Endodermal cell (in vitro differentiated cells): Measurements from ENCODE around the gene RHEB. TPM values are rescaled to one million over a fixed set of nuclear protein-coding genes. Genes with fewer than 3 reads are reported as not detected.

Source experiments
- DNase-seq: peaks from one replicate; pipeline ENCODE4 v3.0.0-alpha.2; 2017
- H3K27ac ChIP-seq: 2 replicates; pipeline ENCODE4 v1.5.1; 2013; ENCODE audit warnings: mild to moderate bottlenecking, low read depth, low read length, moderate library complexity
- H3K27me3 ChIP-seq: 2 replicates; pipeline ENCODE4 v1.6.1; 2013; ENCODE audit warnings: mild to moderate bottlenecking, low read length, moderate library complexity; ENCODE audit not compliant: insufficient read depth, control insufficient read depth, poor library complexity, severe bottlenecking
- H3K36me3 ChIP-seq: 2 replicates; pipeline ENCODE4 v1.7.0; 2013; ENCODE audit warnings: mild to moderate bottlenecking, low read length, moderate library complexity; ENCODE audit not compliant: control insufficient read depth, insufficient read depth
- H3K4me1 ChIP-seq: one replicate; pipeline ENCODE4 v1.7.0; 2013; ENCODE audit warnings: low read length; ENCODE audit not compliant: control insufficient read depth, insufficient read depth
- H3K4me3 ChIP-seq: 2 replicates; pipeline ENCODE4 v1.5.1; 2013; ENCODE audit warnings: mild to moderate bottlenecking, low read length, moderate library complexity
- H3K9ac ChIP-seq: 2 replicates; pipeline ENCODE4 v1.6.1; 2013; ENCODE audit warnings: mild to moderate bottlenecking, low read length, moderate library complexity; ENCODE audit not compliant: poor library complexity, severe bottlenecking; ENCODE audit errors: extremely low read depth
- H3K9me3 ChIP-seq: 2 replicates; pipeline ENCODE4 v1.6.1; 2013; ENCODE audit warnings: mild to moderate bottlenecking, low read length, moderate library complexity; ENCODE audit not compliant: control insufficient read depth
- H3K27ac Mint-ChIP-seq: 2 replicates; pipeline ENCODE4 v1.8.0; 2020; ENCODE audit warnings: mixed read lengths
- H3K27me3 Mint-ChIP-seq: 2 replicates; pipeline ENCODE4 v1.8.0; 2021; ENCODE audit warnings: mild to moderate bottlenecking, mixed read lengths; ENCODE audit not compliant: insufficient read depth
- H3K36me3 Mint-ChIP-seq: 2 replicates; pipeline ENCODE4 v1.8.0; 2020; ENCODE audit warnings: low read depth, mixed read lengths
- H3K4me1 Mint-ChIP-seq: 2 replicates; pipeline ENCODE4 v1.8.0; 2020; ENCODE audit warnings: mixed read lengths
- H3K4me3 Mint-ChIP-seq: 2 replicates; pipeline ENCODE4 v1.8.0; 2020; ENCODE audit warnings: mild to moderate bottlenecking, moderate library complexity, mixed read lengths
- H3K9me3 Mint-ChIP-seq: 2 replicates; pipeline ENCODE4 v1.8.0; 2020; ENCODE audit warnings: mild to moderate bottlenecking, mixed read lengths
- CTCF ChIP-seq: fragments of 200-600 bp; sonication (generic); conservative IDR thresholded peaks from 2 replicates; pipeline ENCODE4 v1.5.0; 2021; ENCODE audit warnings: antibody characterized with exemption, mild to moderate bottlenecking
- WGBS, 2 experiments: methylation state at CpG; one replicate each; pipeline versions ENCODE4 v1.1.5 to v1.1.7; 2013; ENCODE audit warnings: missing lambda C conversion rate in 2 of 2, mixed read lengths in 1 of 2; ENCODE audit not compliant: insufficient coverage in 1 of 2, insufficient read length in 1 of 2; 5-methylcytosine and 5-hydroxymethylcytosine counted together
- total RNA-seq, 2 donors: library from RNA; stranded (reverse); fragmentation: NEBNext Ultra II Directional in 1 of 2; extraction: Animal tissue kit (Norgen Biotek cat#: 25700) in 1 of 2; gene quantifications; 2 replicates in 1 of 2; 3 replicates in 1 of 2; pipeline ENCODE4 v1.2.1, GENCODE V29; 2021

Gene RHEB
- total RNA-seq, 2 donors from 2014 or later, result 108 to 113 TPM

- H3K4me3 ChIP-seq, result no peak overlapping the region
- H3K4me3 Mint-ChIP-seq, result peak overlapping the region; percentile 58
- H3K4me1 ChIP-seq, result no peaks in the 10 kb centered on the region
- H3K4me1 Mint-ChIP-seq, result peaks cover 15% of the 10 kb centered on the region
- no peak overlapping the region for H3K27ac Mint-ChIP-seq
- peaks cover 5% of the 10 kb centered on the region for H3K9me3 ChIP-seq
- TF ChIP-seq CTCF, result no peak
- H3K27me3 Mint-ChIP-seq, result peaks cover 4% of the 10 kb centered on the region
- H3K36me3 ChIP-seq, result no peaks in the 10 kb centered on the region
- no peaks in the 10 kb centered on the region for H3K9me3 Mint-ChIP-seq
- 72 to 86% methylated on average over 4 to 9 of the region's 10 CpGs for WGBS, 2 experiments
- no peak for DNase-seq
- H3K36me3 Mint-ChIP-seq, result peaks cover 2% of the 10 kb centered on the region
- no peaks in the 10 kb centered on the region for H3K27me3 ChIP-seq
- no peak overlapping the region for H3K9ac ChIP-seq
- H3K27ac ChIP-seq, result no peak overlapping the region
These were observed 78.8 kb downstream of the RHEB start for GRCh38 chr7:151440799-151441445.

- peak; percentile 89 for DNase-seq
- peak; percentile 39 for TF ChIP-seq CTCF
- Histone ChIP-seq H3K9me3 (peaks cover 5% of the 10 kb centered on the region), H3K4me3 (peak within 1 kb of the TSS; percentile 75), H3K27ac (no peak within 1 kb of the TSS), H3K36me3 (no peaks in the 10 kb centered on the region), H3K9ac (no peak within 1 kb of the TSS), H3K4me1 (no peaks in the 10 kb centered on the region), H3K27me3 (no peaks in the 10 kb centered on the region)
- H3K4me1 Mint-ChIP-seq, result peaks cover 15% of the 10 kb centered on the region
- H3K27me3 Mint-ChIP-seq, result peaks cover 4% of the 10 kb centered on the region
- 15% methylated on average over 23 to 48 of the region's 51 CpGs for WGBS, 2 experiments
- no peak within 1 kb of the TSS for H3K27ac Mint-ChIP-seq
- H3K4me3 Mint-ChIP-seq, result peak within 1 kb of the TSS; percentile 58
- H3K36me3 Mint-ChIP-seq, result peaks cover 2% of the 10 kb centered on the region
- H3K9me3 Mint-ChIP-seq, result no peaks in the 10 kb centered on the region
These were observed 79.6 kb downstream of the RHEB start, which contains the start of gene CRYGN for GRCh38 chr7:151439855-151440798. Gene CRYGN (minus strand): TSS chr7:151440141. CDS start chr7:151439917, 224 bp downstream.

- DNase-seq, result no peak
- no peak for TF ChIP-seq CTCF
- H3K4me1 ChIP-seq, result no peaks in the 10 kb centered on the region
- no peak overlapping the region for H3K27ac Mint-ChIP-seq
- 92 to 94% methylated on average over 7 to 17 of the region's 17 CpGs for WGBS, 2 experiments
- H3K27ac ChIP-seq, result no peak overlapping the region
- no peaks in the 10 kb centered on the region for H3K9me3 Mint-ChIP-seq
- peaks cover 4% of the 10 kb centered on the region for H3K27me3 Mint-ChIP-seq
- H3K27me3 ChIP-seq, result no peaks in the 10 kb centered on the region
- no peaks in the 10 kb centered on the region for H3K36me3 ChIP-seq
- H3K9me3 ChIP-seq, result peaks cover 5% of the 10 kb centered on the region
- H3K36me3 Mint-ChIP-seq, result peaks cover 2% of the 10 kb centered on the region
- H3K4me3 ChIP-seq, result peak overlapping the region; percentile 75
- peaks cover 15% of the 10 kb centered on the region for H3K4me1 Mint-ChIP-seq
- H3K9ac ChIP-seq, result no peak overlapping the region
- H3K4me3 Mint-ChIP-seq, result peak overlapping the region; percentile 58
These were observed 80.7 kb downstream of the RHEB start for GRCh38 chr7:151438864-151439601.
